ENCODE results near the gene KCNT1. TPM values are rescaled to one million over a fixed set of nuclear protein-coding genes. Genes with fewer than 3 reads are reported as not detected.

The KCNT1 gene
- total RNA-seq, 1 donor from 2014 or later: not detected

DNA sequence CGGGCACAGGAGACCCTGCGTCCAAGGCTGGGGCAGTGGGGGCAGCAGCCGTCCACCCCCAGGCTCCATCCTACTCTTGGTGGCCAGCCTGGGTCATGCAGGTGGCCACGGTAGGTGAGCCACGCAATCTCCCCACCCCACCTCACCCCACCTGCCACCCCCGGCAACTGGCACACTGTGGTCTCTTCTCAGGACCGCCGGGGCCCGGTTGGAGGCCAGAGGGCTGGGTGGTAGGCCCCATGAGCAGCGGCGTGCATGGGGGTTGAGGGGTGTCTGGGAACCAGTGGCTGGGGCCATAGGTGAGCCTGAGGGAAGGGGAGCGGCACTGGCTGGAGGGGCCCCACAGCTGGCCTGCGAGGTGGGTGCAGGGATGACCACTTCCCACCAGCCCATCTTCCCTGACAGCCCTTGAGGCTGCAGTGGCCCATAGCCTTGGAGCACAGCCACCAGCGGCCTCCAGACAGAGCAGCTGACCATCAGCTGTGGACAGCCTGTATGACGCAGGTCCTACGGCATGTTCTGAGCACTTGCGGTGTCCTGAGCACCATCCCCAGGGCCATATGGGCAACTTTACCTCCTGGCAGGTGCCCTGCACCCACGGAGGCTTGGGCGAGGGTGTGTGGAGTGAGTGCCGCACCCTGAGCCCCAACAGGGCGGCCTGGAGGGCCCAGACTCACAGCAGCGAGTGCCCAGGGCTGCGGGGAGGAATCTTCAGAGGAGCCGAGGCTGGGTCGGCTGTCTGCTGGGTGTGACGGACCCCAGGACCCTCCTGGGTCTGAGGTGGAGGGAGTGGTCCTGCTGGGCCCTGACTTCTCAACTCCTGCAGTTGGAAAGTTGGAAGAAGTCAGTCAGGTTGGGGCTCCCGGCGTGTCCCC, 47.4 kb downstream of the KCNT1 start:
- no peak for DNase-seq

DNA sequence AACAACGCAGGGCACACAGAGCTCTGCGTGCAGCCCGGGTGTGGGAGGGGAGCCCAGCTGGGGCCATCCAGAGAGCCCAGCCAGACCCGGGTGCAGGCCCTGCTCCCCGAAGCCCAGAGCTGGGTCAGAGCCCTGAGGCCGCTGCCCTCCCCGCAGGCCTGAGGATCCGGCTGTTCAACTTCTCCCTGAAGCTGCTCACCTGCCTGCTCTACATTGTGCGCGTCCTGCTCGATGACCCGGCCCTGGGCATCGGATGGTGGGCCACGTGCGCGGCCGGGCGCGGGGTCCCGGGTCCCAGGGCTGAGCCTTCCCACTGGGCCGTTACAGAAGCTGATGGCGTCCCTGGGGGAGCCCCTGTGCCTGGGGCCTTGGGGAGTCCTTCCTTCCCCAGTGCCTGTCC, 48.8 kb downstream of the KCNT1 start:
- DNase-seq: no peak

DNA sequence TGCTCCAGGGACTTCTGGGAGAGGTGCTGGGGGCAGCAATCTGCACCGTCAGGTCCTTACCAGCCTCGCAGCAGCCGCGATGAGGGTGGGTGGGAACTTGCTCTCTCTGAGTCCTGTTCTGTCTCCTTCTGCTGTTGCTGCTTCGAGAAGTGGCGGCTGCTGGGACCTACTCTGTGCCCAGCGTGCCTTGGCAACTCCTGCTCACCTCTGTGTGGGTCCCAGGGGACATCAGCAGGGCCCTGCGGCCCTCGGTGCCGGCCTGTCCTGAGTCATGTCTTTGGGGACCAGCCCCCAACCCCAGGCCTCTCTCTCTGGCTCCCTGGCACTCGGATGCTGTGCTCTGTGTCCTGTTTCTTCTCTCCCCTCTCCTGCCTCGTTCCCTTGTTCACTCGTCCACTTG, 49.5 kb downstream of the KCNT1 start:
- DNase-seq: no peak

- DNase-seq: no peak
Measured at GRCh38 chr9:135752281-135753204, 50.6 kb downstream of the KCNT1 start.

DNA sequence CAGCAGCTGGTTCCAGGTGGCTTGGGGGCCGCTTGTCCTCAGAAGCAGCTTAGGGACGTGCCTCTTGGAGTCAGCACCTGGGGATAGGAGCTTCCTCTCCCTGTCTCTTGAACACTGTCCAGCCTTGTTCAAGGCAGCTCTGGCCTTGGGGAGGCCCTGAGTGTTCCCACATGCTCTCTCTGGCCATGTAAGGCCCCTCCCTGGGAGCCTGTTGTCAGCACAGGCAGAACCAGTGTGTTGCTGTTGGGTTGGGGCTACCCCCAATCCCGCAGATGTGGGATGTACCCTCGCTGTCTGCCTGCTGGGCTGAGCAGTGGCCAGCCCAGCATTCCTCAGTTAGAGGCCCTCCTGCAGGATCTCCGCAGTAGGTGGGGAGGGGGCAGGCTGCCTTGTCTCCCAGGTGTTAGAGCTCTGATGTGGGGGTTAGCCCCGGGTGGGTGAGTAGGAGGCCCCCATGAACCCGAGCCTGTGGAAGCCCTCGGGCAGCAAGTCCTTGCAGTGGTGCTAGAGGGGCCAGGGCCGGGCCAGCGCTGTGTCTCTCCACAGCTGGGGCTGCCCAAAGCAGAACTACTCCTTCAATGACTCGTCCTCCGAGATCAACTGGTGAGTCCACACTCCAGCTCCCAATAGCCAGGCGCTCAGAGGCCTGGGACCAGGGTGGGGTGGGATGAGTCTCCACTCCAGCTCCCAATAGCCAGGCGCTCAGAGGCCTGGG, 51.6 kb downstream of the KCNT1 start:
- DNase-seq: no peak

DNA sequence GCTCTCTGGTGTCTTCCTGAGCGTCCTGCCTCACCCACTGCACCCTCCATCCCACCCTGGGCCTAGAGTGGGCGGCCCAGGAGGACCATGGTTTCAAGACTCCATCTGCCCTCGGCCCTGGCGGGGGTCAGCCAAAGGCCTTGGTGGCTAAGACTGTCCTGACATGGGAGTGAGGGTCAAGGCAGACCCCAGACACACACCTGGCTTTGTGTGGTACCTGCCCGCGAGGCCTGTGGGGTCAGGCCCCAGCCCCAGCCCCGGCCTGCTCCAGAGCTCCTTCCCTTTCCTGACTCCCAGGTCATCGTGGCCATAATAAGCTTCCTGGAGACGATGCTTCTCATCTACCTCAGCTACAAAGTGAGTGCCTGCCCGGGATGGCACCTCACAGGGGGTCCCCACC, 54.6 kb downstream of the KCNT1 start:
- no peak for DNase-seq

GRCh38 chr9:135757356-135757755, 55.4 kb downstream of the KCNT1 start:
- no peak for DNase-seq

GRCh38 chr9:135758056-135758455, 56.1 kb downstream of the KCNT1 start:
- no peak for DNase-seq

DNA sequence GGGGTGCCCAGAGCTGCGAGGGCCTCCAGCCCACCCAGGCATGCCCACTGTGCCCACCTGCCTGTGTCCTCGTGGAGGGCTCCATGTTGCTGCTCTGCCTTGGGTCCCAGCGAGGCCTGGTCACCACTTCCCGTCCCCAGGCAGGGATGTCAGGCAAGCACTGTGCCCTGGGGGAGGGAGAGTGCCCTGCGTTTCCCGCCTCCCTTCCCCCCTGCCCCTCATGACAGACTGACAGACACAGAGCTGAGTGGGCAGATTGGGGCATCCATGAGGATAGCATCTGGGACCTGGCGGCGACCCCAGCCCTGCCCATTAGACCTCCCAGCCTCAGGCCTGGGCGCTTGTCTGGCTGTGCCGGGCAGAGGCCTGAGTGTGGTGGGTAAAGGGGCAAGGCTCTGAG, 56.9 kb downstream of the KCNT1 start:
- no peak for DNase-seq

GRCh38 chr9:135759676-135760300, 57.8 kb downstream of the KCNT1 start:
- no peak for DNase-seq

DNA sequence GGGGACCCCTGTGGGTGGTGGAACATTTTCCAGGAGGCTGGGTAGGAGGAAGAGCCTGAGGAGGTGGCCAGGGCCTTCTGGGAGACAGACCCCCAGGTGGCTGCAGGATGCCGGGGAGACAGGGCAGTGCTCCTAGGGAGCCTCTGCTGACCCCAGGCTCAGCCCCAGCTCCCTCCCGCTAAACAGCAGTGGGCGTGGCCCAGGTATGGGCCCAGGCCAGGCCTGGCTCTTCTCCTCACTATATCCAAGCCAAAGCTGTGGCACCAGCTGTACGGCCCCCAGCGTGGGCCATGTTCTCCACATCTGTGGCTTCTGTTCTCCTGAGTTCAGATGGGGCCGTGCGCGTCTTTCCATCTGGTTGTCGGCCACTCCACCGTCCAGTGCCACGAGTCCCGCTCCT, 58.5 kb downstream of the KCNT1 start:
- DNase-seq: no peak

DNA sequence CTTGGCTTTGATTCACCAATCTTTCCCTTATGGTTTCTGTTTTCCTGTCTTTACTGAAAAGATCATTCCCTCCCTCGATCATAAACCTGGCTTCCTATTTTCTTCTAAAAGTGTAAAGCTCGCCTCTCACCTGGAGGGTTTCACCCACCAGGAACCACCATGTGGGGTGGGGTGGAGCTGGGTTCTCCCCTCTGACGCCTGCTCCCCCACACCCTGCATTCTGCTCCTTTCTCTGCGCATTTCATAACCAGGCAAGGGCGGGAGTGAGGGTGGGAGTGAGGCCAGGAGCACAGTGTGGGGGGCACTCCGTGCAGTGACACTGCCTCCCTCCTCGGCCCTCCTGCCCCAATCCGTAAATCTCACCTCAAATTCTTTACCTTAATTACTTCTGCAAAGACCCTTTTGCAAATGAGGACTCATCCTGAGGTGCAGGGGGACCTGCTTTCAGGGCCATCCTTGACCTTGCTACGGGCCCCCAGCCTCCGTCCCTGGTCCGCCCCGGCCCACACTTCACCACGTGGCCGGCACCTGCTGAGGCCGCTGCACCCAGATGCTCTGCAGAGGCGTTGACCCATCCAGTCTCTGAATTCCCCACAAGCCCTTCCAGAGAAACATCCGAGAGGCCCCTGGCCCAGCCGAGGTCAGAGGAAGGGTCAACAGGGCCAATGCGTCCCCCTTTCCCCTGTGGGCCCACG, 59.3 kb downstream of the KCNT1 start:
- DNase-seq: no peak

- no peak for DNase-seq
Measured at GRCh38 chr9:135761845-135762168, 59.8 kb downstream of the KCNT1 start.

- no peak for DNase-seq
Measured at GRCh38 chr9:135762921-135763320, 60.9 kb downstream of the KCNT1 start.

- no peak for DNase-seq
Measured at GRCh38 chr9:135763716-135764446, 61.9 kb downstream of the KCNT1 start.

GRCh38 chr9:135764731-135765130, 62.7 kb downstream of the KCNT1 start:
- DNase-seq: no peak

DNA sequence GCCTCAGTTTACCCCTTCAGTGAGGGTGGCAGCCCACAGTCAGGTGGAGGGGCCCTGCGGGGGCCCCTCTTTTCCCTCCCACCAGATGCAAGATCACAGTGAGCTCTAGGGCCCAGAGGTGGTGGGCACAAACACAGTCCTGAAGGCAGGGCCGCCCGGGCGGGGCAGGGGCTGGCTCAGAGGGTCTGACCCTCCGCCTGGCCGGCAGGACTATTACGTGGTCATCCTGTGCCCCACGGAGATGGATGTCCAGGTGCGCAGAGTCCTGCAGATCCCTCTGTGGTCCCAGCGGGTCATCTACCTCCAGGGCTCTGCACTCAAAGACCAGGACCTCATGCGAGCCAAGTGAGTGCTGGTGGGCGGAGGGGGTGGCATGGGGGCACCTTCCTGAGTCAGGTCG, 63.4 kb downstream of the KCNT1 start:
- DNase-seq: no peak

GRCh38 chr9:135766251-135766650, 64.3 kb downstream of the KCNT1 start:
- DNase-seq: no peak

DNA sequence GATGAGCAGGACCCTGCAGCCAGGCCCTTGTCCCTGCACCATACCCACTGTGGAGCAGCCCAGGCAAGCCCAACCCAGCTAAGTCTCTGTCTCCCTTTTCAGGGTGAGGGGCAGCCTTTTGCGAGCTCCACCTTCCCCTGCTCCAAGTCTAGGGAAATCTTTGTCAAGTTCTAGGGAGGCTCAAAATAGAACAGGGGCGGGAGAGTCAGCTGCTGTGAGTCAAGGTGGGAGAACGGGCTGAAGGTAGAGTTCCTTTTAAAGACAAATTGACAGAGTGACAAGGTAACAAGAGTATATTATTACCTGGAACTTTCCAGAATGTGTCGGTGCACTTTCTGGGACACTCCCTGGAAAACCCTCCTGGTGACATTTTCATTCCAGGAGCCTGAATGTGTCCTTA, 64.7 kb downstream of the KCNT1 start:
- DNase-seq: no peak

DNA sequence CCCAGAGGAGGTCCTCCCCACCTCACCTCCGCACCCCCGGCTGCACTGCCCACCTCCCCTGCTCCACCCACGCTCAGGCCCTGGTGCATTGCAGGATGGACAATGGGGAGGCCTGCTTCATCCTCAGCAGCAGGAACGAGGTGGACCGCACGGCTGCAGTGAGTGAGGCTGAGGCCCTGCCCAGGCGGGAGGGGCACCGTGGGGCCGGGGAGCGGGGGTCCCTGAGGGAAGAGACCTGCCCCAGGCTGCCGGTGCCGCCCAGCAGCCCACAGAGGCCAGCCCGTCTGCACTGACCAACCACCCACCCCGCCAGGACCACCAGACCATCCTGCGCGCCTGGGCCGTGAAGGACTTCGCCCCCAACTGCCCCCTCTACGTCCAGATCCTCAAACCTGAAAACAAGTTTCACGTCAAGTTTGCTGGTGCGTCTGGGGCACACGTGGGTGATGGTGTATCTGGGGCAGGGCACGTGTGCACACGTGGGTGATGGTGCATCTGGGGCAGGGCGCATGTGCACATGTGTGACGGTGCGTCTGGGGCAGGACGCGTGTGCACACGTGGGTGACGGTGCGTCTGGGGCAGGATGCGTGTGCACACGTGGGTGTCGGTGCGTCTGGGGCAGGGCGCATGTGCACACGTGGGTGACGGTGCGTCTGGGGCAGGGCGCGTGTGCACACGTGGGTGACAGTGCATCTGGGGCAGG, 66.7 kb downstream of the KCNT1 start:
- no peak for DNase-seq
